Fibroblast of lung (primary cell): ENCODE results near the gene DMGDH.

Experiments used
- EZH2 ChIP-seq: IDR thresholded peaks from 2 replicates; pipeline ENCODE4 v1.5.1; 2012; ENCODE audit warnings: low read length, control low read depth, mild to moderate bottlenecking; ENCODE audit errors: missing control alignments
- TF ChIP-seq, protein P1 (sequence below), 2 donors: IDR thresholded peaks in 1 of 2; conservative IDR thresholded peaks in 1 of 2; 1 replicate in 1 of 2; 2 replicates in 1 of 2; pipeline ENCODE4 v1.5.1; 2011 to 2012; ENCODE audit warnings: low read length in 2 of 2, control low read depth in 1 of 2, inconsistent platforms in 1 of 2, low read depth in 1 of 2, mild to moderate bottlenecking in 1 of 2

DNA sequence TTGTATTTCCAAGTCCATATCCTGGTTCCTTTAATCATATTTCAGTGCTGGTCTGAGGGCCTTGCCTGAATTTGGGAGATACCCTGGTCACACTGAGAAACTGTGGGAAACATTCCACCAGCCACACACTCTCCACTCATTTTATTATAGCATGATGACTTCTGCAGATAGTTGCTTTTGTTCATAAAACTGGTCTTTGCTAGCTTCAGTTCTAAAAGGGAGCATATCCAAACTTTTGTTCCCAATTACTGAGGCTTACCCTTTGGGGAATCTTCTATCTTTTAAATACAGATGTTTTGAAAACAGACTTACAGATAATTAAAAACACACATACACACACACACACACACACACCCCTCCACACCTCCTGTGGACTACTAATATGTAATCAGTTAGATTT is 21.0 kb downstream of the DMGDH start:
- TF ChIP-seq EZH2, result no peak
- TF ChIP-seq, protein P1, sequence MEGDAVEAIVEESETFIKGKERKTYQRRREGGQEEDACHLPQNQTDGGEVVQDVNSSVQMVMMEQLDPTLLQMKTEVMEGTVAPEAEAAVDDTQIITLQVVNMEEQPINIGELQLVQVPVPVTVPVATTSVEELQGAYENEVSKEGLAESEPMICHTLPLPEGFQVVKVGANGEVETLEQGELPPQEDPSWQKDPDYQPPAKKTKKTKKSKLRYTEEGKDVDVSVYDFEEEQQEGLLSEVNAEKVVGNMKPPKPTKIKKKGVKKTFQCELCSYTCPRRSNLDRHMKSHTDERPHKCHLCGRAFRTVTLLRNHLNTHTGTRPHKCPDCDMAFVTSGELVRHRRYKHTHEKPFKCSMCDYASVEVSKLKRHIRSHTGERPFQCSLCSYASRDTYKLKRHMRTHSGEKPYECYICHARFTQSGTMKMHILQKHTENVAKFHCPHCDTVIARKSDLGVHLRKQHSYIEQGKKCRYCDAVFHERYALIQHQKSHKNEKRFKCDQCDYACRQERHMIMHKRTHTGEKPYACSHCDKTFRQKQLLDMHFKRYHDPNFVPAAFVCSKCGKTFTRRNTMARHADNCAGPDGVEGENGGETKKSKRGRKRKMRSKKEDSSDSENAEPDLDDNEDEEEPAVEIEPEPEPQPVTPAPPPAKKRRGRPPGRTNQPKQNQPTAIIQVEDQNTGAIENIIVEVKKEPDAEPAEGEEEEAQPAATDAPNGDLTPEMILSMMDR (conservative IDR thresholded peaks at IDR 0.05 in 1 of 2, IDR thresholded peaks at IDR 0.05 in 1 of 2; ENCODE audit: low read depth in 1 of 2, low read length in 2 of 2), result no peak
